Measurements from ENCODE around the gene RSPH3.
"Not testable (repeated sequence)": the region's sequence is repeated elsewhere in the genome, so short reads cannot be mapped to it uniquely, and the experiment has no call there.

RSPH3 gene

GRCh38 chr6:158972241-158973233 is 27.5 kb downstream of the RSPH3 start:
- peak; percentile 34 for DNase-seq (ENCODE audit: low read depth)

- DNase-seq (ENCODE audit: low read depth) = no peak
Measured at GRCh38 chr6:158970640-158971275, 29.2 kb downstream of the RSPH3 start.

- no peak for DNase-seq (ENCODE audit: low read depth)
Measured at GRCh38 chr6:158969148-158969547, 30.9 kb downstream of the RSPH3 start.

GRCh38 chr6:158963020-158963808 is 36.8 kb downstream of the RSPH3 start:
- DNase-seq (ENCODE audit: low read depth) = no peak

- DNase-seq (ENCODE audit: low read depth) = no peak
Measured at GRCh38 chr6:158962371-158962770, 37.6 kb downstream of the RSPH3 start.

GRCh38 chr6:158960026-158960425 is 40.0 kb downstream of the RSPH3 start:
- DNase-seq (ENCODE audit: low read depth) = no peak

GRCh38 chr6:158959552-158959951 is 40.5 kb downstream of the RSPH3 start:
- DNase-seq (ENCODE audit: low read depth) = no peak

- no peak for DNase-seq (ENCODE audit: low read depth)
Measured at GRCh38 chr6:158958504-158959386, 41.3 kb downstream of the RSPH3 start.

GRCh38 chr6:158955255-158955654 is 44.7 kb downstream of the RSPH3 start:
- DNase-seq (ENCODE audit: low read depth) = no peak

- DNase-seq (ENCODE audit: low read depth) = no peak
Measured at GRCh38 chr6:158954753-158955152, 45.2 kb downstream of the RSPH3 start.

- DNase-seq (ENCODE audit: low read depth) = not testable (repeated sequence)
Measured at GRCh38 chr6:158952011-158952410, 48.0 kb downstream of the RSPH3 start.

- DNase-seq (ENCODE audit: low read depth) = not testable (repeated sequence)
Measured at GRCh38 chr6:158951565-158951964, 48.4 kb downstream of the RSPH3 start.

- DNase-seq (ENCODE audit: low read depth) = no peak
Measured at GRCh38 chr6:158947284-158947683, 52.7 kb downstream of the RSPH3 start.

GRCh38 chr6:158943380-158944032 is 56.5 kb downstream of the RSPH3 start:
- no peak for DNase-seq (ENCODE audit: low read depth)

GRCh38 chr6:158942349-158942748 is 57.7 kb downstream of the RSPH3 start:
- DNase-seq (ENCODE audit: low read depth) = no peak

- DNase-seq (ENCODE audit: low read depth) = no peak
Measured at GRCh38 chr6:158941246-158941645, 58.8 kb downstream of the RSPH3 start.

- DNase-seq (ENCODE audit: low read depth) = no peak
Measured at GRCh38 chr6:158939255-158940159, 60.5 kb downstream of the RSPH3 start.

- DNase-seq (ENCODE audit: low read depth) = no peak
Measured at GRCh38 chr6:158938811-158939254, 61.2 kb downstream of the RSPH3 start.

- no peak for DNase-seq (ENCODE audit: low read depth)
Measured at GRCh38 chr6:158938220-158938619, 61.8 kb downstream of the RSPH3 start.

- no peak for DNase-seq (ENCODE audit: low read depth)
Measured at GRCh38 chr6:158934157-158934556, 65.8 kb downstream of the RSPH3 start.
